GM12891 (cell line): Measurements from ENCODE around the gene EHBP1.

Experiments
- DNase-seq: peaks from one replicate; pipeline ENCODE4 v3.0.0; 2011; ENCODE audit warnings: low spot score; ENCODE audit not compliant: insufficient read length
- FAIRE-seq: peaks from 2 replicates; lab custom pipeline; 2011; peaks lifted over from hg19 to GRCh38; lab: Jason Lieb, UNC
- PAX5 ChIP-seq: IDR thresholded peaks from 2 replicates; pipeline ENCODE4 v1.6.1; 2011; ENCODE audit warnings: low read length, moderate library complexity, mild to moderate bottlenecking; ENCODE audit not compliant: insufficient read depth, severe bottlenecking
- POLR2A ChIP-seq: IDR thresholded peaks from 2 replicates; pipeline ENCODE4 v1.6.1; 2011; ENCODE audit warnings: low read depth, low read length, control low read depth
- POLR2AphosphoS5 ChIP-seq: IDR thresholded peaks from 2 replicates; pipeline ENCODE4 v1.6.1; 2011; ENCODE audit warnings: low read depth, low read length, control low read depth
- POU2F2 ChIP-seq: IDR thresholded peaks from 2 replicates; pipeline ENCODE4 v1.6.1; 2011; ENCODE audit warnings: low read depth, mild to moderate bottlenecking, control low read depth, low read length, moderate library complexity
- SPI1 ChIP-seq: IDR thresholded peaks from 2 replicates; pipeline ENCODE4 v1.6.1; 2011; ENCODE audit warnings: low read depth, low read length, control low read depth
- TAF1 ChIP-seq: IDR thresholded peaks from 2 replicates; pipeline ENCODE4 v1.6.1; 2011; ENCODE audit warnings: low read depth, low read length, control low read depth

EHBP1 gene

DNA sequence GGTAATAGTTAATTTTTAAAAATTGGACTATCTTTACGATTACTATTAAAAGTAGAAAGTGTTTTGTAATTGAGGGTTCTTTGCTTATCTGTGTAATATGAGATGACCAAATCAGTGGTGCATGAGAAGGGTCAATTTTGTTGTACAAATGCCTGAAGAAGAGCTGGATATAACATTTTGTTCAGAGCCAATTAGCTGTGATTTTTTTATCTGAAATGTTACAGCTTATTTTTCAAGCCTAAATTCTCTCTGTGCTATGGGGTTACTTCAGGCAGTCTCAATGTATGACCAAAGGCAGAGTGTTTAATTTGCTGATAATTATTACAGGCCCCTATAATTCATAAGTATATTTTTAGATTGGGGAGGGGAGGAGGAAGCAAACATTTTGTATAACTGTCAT is 386.9 kb downstream of the EHBP1 start:
- no peak for FAIRE-seq
- DNase-seq, result no peak
- TF ChIP-seq POLR2AphosphoS5 (no peak), TAF1 (no peak), POLR2A (no peak), POU2F2 (no peak), PAX5 (no peak), SPI1 (no peak)

DNA sequence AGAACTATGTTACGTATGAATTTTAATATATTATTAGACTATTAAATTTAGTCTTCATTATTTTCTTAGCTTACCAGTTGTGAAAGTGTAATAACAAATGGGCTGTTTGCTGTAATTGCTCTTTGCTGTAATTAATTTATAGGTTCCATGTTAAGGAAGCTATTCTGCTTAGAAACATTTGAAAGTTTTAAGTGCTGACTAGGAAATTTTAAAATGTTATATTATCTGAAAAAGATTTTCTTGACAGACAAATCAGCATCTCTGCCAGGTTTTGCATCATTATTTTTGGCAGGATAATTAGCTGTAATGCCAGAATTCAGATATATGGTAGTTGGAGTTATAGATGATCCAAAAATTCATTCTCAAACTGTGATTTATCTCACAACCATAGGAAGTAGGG is 387.3 kb downstream of the EHBP1 start:
- no peak for DNase-seq
- TF ChIP-seq SPI1 (no peak), POLR2AphosphoS5 (no peak), TAF1 (no peak), POLR2A (no peak), PAX5 (no peak), POU2F2 (no peak)
- no peak for FAIRE-seq

DNA sequence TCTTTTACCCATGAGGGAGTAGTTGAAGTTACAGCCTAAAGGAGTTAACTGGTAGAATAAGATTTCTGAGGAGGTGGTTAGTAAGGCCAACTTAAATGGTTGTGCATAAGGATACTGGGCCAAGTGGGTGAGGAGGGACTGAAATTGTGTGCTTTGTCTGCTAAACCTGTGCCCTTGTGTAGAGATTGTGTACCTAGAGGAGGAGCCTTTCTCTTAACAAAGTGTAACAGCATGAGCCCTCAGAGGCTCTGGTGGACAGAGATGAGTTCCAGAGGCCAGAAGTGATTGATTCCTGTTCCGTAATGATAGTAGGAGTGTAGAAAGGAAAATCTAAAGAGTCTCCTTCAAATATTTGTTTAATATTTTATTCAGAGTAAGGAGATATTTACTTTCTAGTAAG is 388.0 kb downstream of the EHBP1 start:
- DNase-seq (no peak), FAIRE-seq (no peak)
- TF ChIP-seq PAX5, result no peak
- no peak for TF ChIP-seq SPI1
- TF ChIP-seq POLR2AphosphoS5, result no peak
- no peak for TF ChIP-seq POU2F2
- no peak for TF ChIP-seq POLR2A
- TF ChIP-seq TAF1, result no peak
